Measurements from ENCODE around the gene PDE1C. TPM values are rescaled to one million over a fixed set of nuclear protein-coding genes. Genes with fewer than 3 reads are reported as not detected.

PDE1C gene
- polyA plus RNA-seq, 1 donor, result 2.6 TPM

DNA sequence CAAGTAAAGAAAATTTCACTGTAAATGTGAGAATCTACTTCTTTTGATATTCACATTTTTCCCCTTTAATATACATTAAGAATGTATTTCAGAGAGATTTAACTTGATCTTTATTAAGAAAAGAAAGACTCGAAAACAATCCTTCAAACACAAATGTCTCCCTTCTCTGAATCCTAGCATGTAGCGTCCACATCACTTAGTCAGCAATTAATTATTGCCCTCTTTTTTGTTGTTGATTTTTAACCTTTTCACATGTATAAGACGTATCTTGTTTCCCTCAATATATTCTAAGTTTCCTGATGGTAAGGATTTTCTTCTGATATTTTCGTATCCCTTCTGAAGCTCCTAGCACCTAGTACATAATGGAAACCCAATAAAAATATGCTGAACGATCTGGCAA is 6.6 kb downstream of the PDE1C start:
- H3K9me3 ChIP-seq (ENCODE audit: control insufficient read depth, low read depth, low read length), result no peaks in the 10 kb centered on the region
- no peak overlapping the region for H3K27ac ChIP-seq (ENCODE audit: low read length)
- H3K36me3 ChIP-seq (ENCODE audit: control insufficient read depth, insufficient read depth, low read length), result no peaks in the 10 kb centered on the region
- no peak for DNase-seq
- WGBS (ENCODE audit: insufficient coverage, low lambda C conversion rate), result 100% methylated on average over 2 of the region's 5 CpGs
- no peak overlapping the region for H3K4me3 ChIP-seq (ENCODE audit: low read length)
- no peaks in the 10 kb centered on the region for H3K4me1 ChIP-seq (ENCODE audit: control insufficient read depth, insufficient read depth, low read length)
- peaks cover 13% of the 10 kb centered on the region for H3K27me3 ChIP-seq (ENCODE audit: control insufficient read depth, insufficient read depth, low read length)

DNA sequence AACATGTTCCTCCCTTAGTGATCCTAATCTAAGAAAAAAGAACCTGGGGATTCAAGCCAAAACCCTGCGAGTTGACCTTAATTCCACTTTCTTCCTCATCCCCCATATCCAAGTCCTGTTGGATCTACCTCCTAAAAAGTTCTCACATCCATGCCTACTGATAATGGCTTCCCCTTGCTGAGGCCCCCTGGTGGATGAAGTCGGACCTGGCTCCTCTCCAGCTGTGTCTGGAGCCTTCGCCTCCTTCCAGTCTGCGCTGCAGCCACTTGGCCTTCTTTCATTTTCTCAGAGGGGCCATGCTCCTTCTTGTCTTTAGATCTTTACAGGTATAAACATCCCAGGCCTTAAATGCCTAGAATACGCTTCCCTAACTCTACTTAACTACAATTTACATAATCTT is 8.1 kb downstream of the PDE1C start:
- DNase-seq, result peak in 1 of 2 donors; percentile 19
- no peak overlapping the region for H3K4me3 ChIP-seq (ENCODE audit: low read length)
- H3K27ac ChIP-seq (ENCODE audit: low read length), result no peak overlapping the region
- no peaks in the 10 kb centered on the region for H3K9me3 ChIP-seq (ENCODE audit: control insufficient read depth, low read depth, low read length)
- no peaks in the 10 kb centered on the region for H3K36me3 ChIP-seq (ENCODE audit: control insufficient read depth, insufficient read depth, low read length)
- peaks cover 7% of the 10 kb centered on the region for H3K27me3 ChIP-seq (ENCODE audit: control insufficient read depth, insufficient read depth, low read length)
- H3K4me1 ChIP-seq (ENCODE audit: control insufficient read depth, insufficient read depth, low read length), result no peaks in the 10 kb centered on the region
- WGBS (ENCODE audit: insufficient coverage, low lambda C conversion rate), result 93% methylated on average over 3 of the region's 5 CpGs

DNA sequence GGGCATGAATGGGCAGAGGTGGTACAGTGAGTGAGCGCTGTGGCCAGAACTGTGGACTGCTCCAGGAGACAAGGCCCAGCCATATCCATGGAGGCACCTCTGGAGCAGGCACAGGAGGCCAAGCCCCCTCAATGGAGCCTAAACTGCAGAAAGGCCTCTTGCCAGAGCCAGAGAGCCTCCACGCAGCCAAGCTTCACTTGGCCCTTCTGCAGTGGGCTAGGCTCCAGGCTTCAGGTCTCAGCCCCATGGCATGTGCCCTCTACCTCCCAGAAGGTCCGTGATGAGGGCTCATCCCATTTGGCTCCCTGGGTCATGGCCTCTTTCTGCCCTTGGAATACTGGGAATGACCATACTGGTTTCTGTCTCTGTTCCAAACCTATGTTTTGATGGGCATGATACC is 8.9 kb downstream of the PDE1C start:
- Histone ChIP-seq H3K27me3 (ENCODE audit: control insufficient read depth, insufficient read depth, low read length) (no peaks in the 10 kb centered on the region), H3K4me3 (ENCODE audit: low read length) (no peak overlapping the region), H3K36me3 (ENCODE audit: control insufficient read depth, insufficient read depth, low read length) (no peaks in the 10 kb centered on the region), H3K27ac (ENCODE audit: low read length) (no peak overlapping the region), H3K9me3 (ENCODE audit: control insufficient read depth, low read depth, low read length) (no peaks in the 10 kb centered on the region), H3K4me1 (ENCODE audit: control insufficient read depth, insufficient read depth, low read length) (no peaks in the 10 kb centered on the region)
- DNase-seq, result no peak
- no CpG with 5 or more reads among the region's 3 CpGs for WGBS (ENCODE audit: insufficient coverage, low lambda C conversion rate)

DNA sequence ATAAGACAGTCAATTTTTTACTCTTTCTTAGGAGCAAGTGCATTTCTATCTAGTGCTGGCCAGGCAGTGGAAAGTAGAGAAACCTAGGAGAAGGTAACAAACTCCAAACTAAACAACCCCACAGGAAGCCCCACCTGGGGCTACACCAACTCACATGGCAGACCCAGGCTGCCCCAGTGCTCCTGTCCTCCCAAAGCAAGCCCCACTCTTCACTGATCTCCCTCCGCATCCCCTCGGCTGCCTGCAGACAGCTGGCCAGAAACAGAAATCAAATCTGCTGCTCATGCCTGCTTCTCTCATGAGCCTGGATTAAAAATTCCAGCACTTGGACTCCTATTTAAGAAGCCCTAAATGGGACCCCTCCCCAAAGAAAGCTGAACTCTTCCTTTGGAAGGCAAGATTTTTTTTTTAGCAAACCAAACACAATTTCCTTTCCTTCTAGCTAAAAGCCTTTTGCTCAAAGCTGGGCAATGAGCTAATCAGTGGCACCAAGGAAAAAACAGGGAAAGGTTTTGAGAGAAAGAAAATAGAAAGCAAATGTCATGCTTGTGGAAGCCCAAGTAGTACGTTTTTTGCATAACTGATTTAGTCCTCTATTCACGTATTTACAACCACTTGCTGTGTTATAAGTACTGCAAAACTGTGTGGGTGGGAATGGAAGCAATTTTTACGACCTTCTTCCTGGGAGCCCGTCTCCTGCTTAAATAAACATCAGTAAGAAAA is 10.8 kb downstream of the PDE1C start:
- Histone ChIP-seq H3K9me3 (ENCODE audit: control insufficient read depth, low read depth, low read length) (no peaks in the 10 kb centered on the region), H3K4me1 (ENCODE audit: control insufficient read depth, insufficient read depth, low read length) (no peaks in the 10 kb centered on the region), H3K27me3 (ENCODE audit: control insufficient read depth, insufficient read depth, low read length) (peaks cover 2% of the 10 kb centered on the region), H3K36me3 (ENCODE audit: control insufficient read depth, insufficient read depth, low read length) (no peaks in the 10 kb centered on the region), H3K27ac (ENCODE audit: low read length) (no peak overlapping the region), H3K4me3 (ENCODE audit: low read length) (no peak overlapping the region)
- 0% methylated on average over 2 of the region's 6 CpGs for WGBS (ENCODE audit: insufficient coverage, low lambda C conversion rate)
- DNase-seq, result peak in 1 of 2 donors; percentile 29

DNA sequence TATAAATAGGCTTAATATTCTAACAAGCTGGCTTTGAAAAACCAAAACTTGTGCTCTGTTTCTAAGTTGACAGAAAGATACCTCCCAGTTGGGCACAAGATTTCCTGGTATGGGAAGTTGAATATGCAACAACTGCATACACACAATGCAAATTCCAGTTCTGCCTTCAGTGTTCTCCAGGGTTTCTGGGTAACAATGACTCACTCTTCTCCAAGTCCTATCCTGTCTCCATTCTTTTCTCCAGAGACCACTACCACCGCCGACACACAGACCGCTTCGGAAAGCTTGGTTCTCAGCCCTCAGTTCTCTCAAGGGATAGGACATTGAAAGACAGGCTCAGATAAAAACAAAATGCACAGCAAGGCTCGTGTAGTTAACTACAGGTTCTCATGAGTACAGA is 12.2 kb downstream of the PDE1C start:
- no peak overlapping the region for H3K27ac ChIP-seq (ENCODE audit: low read length)
- H3K4me3 ChIP-seq (ENCODE audit: low read length), result no peak overlapping the region
- H3K27me3 ChIP-seq (ENCODE audit: control insufficient read depth, insufficient read depth, low read length), result peaks cover 2% of the 10 kb centered on the region
- H3K4me1 ChIP-seq (ENCODE audit: control insufficient read depth, insufficient read depth, low read length), result no peaks in the 10 kb centered on the region
- no peaks in the 10 kb centered on the region for H3K9me3 ChIP-seq (ENCODE audit: control insufficient read depth, low read depth, low read length)
- no CpG with 5 or more reads among the region's 5 CpGs for WGBS (ENCODE audit: insufficient coverage, low lambda C conversion rate)
- no peak for DNase-seq
- no peaks in the 10 kb centered on the region for H3K36me3 ChIP-seq (ENCODE audit: control insufficient read depth, insufficient read depth, low read length)

DNA sequence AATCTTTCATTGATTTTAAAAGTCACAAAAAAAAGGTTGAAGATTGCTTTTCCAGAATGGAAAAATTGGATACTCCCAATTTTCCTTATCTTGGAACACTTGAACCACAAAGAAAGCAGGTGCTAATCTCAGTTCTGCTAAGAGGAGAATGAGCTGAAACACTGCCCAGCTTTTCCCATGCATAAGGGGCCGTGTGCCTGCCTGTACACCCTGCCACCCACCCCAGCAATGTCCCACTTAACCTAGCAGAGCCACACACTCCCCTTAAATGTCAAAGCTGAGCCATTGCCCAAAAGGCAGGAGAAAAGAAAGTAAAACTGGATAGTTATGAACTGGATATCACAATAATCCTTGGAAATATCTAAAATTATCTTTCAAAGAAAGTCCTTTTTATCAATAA is 13.4 kb downstream of the PDE1C start:
- Histone ChIP-seq H3K27me3 (ENCODE audit: control insufficient read depth, insufficient read depth, low read length) (peaks cover 2% of the 10 kb centered on the region), H3K4me3 (ENCODE audit: low read length) (no peak overlapping the region), H3K36me3 (ENCODE audit: control insufficient read depth, insufficient read depth, low read length) (no peaks in the 10 kb centered on the region), H3K27ac (ENCODE audit: low read length) (no peak overlapping the region), H3K9me3 (ENCODE audit: control insufficient read depth, low read depth, low read length) (no peaks in the 10 kb centered on the region), H3K4me1 (ENCODE audit: control insufficient read depth, insufficient read depth, low read length) (no peaks in the 10 kb centered on the region)
- WGBS (ENCODE audit: insufficient coverage, low lambda C conversion rate), result no CpG with 5 or more reads among the region's 1 CpG
- no peak for DNase-seq

DNA sequence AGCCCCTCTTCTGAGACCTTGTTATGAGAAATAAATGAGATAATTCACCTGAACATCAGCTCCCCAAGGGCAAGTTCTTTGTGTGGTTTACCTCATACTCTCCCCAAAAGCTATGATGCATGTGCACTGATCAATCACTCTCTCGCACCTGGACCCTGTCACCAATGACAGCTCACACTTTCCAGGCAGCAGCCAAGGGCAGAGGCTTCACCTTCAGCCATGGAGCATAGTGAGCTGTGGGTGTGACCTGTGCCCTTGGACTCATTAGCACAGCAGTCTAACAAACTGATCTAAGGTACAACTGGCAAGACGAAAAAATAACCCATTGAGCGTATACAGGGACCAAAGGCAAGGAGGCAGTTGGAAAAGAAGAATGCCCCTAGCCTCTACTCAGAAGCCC is 17.0 kb downstream of the PDE1C start:
- H3K27ac ChIP-seq (ENCODE audit: low read length), result no peak overlapping the region
- DNase-seq, result no peak
- 100% methylated on average over 2 of the region's 3 CpGs for WGBS (ENCODE audit: insufficient coverage, low lambda C conversion rate)
- no peak overlapping the region for H3K4me3 ChIP-seq (ENCODE audit: low read length)
- H3K36me3 ChIP-seq (ENCODE audit: control insufficient read depth, insufficient read depth, low read length), result no peaks in the 10 kb centered on the region
- peaks cover 2% of the 10 kb centered on the region for H3K27me3 ChIP-seq (ENCODE audit: control insufficient read depth, insufficient read depth, low read length)
- H3K4me1 ChIP-seq (ENCODE audit: control insufficient read depth, insufficient read depth, low read length), result no peaks in the 10 kb centered on the region
- H3K9me3 ChIP-seq (ENCODE audit: control insufficient read depth, low read depth, low read length), result no peaks in the 10 kb centered on the region

GRCh38 chr7:32051128-32051527 is 19.1 kb downstream of the PDE1C start:
- no peaks in the 10 kb centered on the region for H3K9me3 ChIP-seq (ENCODE audit: control insufficient read depth, low read depth, low read length)
- no peaks in the 10 kb centered on the region for H3K4me1 ChIP-seq (ENCODE audit: control insufficient read depth, insufficient read depth, low read length)
- no peak overlapping the region for H3K4me3 ChIP-seq (ENCODE audit: low read length)
- 100% methylated on average over 1 of the region's 5 CpGs for WGBS (ENCODE audit: insufficient coverage, low lambda C conversion rate)
- no peaks in the 10 kb centered on the region for H3K36me3 ChIP-seq (ENCODE audit: control insufficient read depth, insufficient read depth, low read length)
- no peak overlapping the region for H3K27ac ChIP-seq (ENCODE audit: low read length)
- H3K27me3 ChIP-seq (ENCODE audit: control insufficient read depth, insufficient read depth, low read length), result peaks cover 1% of the 10 kb centered on the region
- DNase-seq, result no peak

DNA sequence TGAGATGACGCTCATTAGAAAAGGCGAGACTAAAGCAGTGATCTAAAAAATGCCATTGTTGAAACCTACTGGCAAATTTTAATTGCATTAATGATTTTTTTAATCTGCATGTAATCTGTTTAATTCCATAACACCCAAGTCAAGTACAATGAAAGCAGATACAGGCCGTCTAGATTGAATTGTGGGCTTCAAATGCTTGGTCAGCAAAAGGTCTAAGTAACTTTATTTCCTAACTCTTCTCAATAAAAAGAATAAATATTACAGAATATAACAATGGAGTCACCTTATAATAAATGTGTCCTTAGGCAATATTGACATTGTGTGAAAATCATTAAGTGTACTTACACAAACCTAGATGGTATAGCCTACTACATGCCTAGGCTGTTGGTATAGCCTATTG is 20.6 kb downstream of the PDE1C start:
- DNase-seq, result no peak
- H3K4me3 ChIP-seq (ENCODE audit: low read length), result no peak overlapping the region

DNA sequence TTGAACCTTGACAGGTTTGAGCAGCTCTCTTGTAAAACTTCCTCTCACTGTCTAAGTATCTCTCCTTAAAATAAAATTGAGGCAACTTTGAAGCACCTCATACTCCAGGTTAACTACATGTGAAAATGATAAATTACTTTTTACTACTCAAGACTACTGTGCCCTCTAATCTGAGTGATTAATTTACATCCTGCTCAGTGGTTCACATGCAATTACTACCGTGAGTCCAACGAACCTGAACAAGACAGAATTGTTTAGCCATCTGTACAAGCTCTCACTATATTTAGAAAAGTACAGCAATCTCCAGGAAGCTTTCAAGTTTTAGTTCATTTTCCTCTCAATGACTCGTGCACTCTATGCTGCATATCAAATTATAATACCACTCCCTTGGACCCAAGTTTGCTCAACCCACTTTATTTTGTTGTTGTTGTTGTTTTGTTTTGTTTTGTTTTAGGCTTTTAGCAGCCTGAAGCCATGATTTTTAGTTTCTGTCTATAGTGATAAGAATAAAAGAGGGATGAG is 21.2 kb downstream of the PDE1C start:
- WGBS (ENCODE audit: insufficient coverage, low lambda C conversion rate), result 8% methylated on average over 2 of the region's 3 CpGs
- Histone ChIP-seq H3K9me3 (ENCODE audit: control insufficient read depth, low read depth, low read length) (no peaks in the 10 kb centered on the region), H3K4me1 (ENCODE audit: control insufficient read depth, insufficient read depth, low read length) (no peaks in the 10 kb centered on the region), H3K27ac (ENCODE audit: low read length) (no peak overlapping the region), H3K4me3 (ENCODE audit: low read length) (no peak overlapping the region), H3K27me3 (ENCODE audit: control insufficient read depth, insufficient read depth, low read length) (no peaks in the 10 kb centered on the region), H3K36me3 (ENCODE audit: control insufficient read depth, insufficient read depth, low read length) (no peaks in the 10 kb centered on the region)
- DNase-seq, result no peak

More for the DNA sequence above, 20.6 kb downstream of the PDE1C start:
- Histone ChIP-seq H3K9me3 (ENCODE audit: control insufficient read depth, low read depth, low read length) (no peaks in the 10 kb centered on the region), H3K4me1 (ENCODE audit: control insufficient read depth, insufficient read depth, low read length) (no peaks in the 10 kb centered on the region), H3K27ac (ENCODE audit: low read length) (no peak overlapping the region), H3K36me3 (ENCODE audit: control insufficient read depth, insufficient read depth, low read length) (no peaks in the 10 kb centered on the region), H3K27me3 (ENCODE audit: control insufficient read depth, insufficient read depth, low read length) (no peaks in the 10 kb centered on the region)
- WGBS (ENCODE audit: insufficient coverage, low lambda C conversion rate), result 100% methylated on average over 1 of the region's 3 CpGs

DNA sequence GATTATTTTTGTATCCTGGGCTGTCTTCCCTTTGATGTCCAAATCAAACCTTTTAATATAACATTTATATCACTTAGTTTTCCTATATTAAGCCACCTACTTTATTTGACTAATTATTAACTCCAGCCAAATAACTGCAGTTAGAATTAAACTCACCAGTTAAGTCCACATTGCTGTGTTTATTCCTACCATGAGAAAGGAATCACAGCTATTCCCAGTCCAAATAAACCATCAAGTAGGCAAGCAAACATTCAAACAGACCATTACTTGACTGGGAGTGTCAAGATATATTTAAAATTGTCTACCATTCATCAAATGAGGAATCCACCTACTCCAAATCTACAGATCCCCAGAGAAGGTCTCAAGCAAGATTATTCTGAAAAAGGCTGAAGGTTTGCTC is 22.4 kb downstream of the PDE1C start:
- Histone ChIP-seq H3K27ac (ENCODE audit: low read length) (no peak overlapping the region), H3K27me3 (ENCODE audit: control insufficient read depth, insufficient read depth, low read length) (no peaks in the 10 kb centered on the region), H3K4me3 (ENCODE audit: low read length) (no peak overlapping the region), H3K36me3 (ENCODE audit: control insufficient read depth, insufficient read depth, low read length) (no peaks in the 10 kb centered on the region), H3K9me3 (ENCODE audit: control insufficient read depth, low read depth, low read length) (no peaks in the 10 kb centered on the region), H3K4me1 (ENCODE audit: control insufficient read depth, insufficient read depth, low read length) (no peaks in the 10 kb centered on the region)
- DNase-seq, result no peak
